A549 (cell line): Measurements from ENCODE around the gene ZNF407. TPM values are rescaled to one million over a fixed set of nuclear protein-coding genes. Genes with fewer than 3 reads are reported as not detected.

Experiments
- ATAC-seq, 2 experiments: fragments of 200-7000 bp in 1 of 2; fragments of >200 bp in 1 of 2; cut with Nextera tagmentation in 1 of 2; cut with Tn5 transposase in 1 of 2; 3 replicates each; pipeline versions ENCODE4 v1.8.0 to v1.9.1; 2018 to 2020; ENCODE audit warnings: mild to moderate bottlenecking in 1 of 2, moderate library complexity in 1 of 2
- CTCF ChIA-PET: fragments of 300-600 bp; sonication (Branson Sonifier 250); formaldehyde crosslinking; extraction: SDS; loops from one replicate; lab custom pipeline; 2021; ENCODE audit warnings: antibody characterized with exemption, inconsistent platforms; lab: Yijun Ruan, JAX
- POLR2A ChIA-PET: fragments of 350-600 bp; formaldehyde crosslinking; extraction: SDS; loops from one replicate; lab custom pipeline; 2021; ENCODE audit warnings: antibody characterized with exemption, inconsistent platforms; lab: Yijun Ruan, JAX
- DNase-seq, 2 experiments: peaks; one replicate each; pipeline versions ENCODE4 v3.0.0 to v3.0.0-alpha.2; 2011 to 2016; ENCODE audit warnings: low read depth in 1 of 2, low spot score in 1 of 2
- FAIRE-seq: peaks from 2 replicates; lab custom pipeline; 2011; peaks lifted over from hg19 to GRCh38; lab: Jason Lieb, UNC
- H3K27ac ChIP-seq, 2 experiments: fragments of >200 bp; sonication (Bioruptor Twin); formaldehyde crosslinking; 3 replicates each; pipeline ENCODE4 v1.5.1; 2016 to 2017
- H3K4me1 ChIP-seq: fragments of >200 bp; sonication (Bioruptor Twin); formaldehyde crosslinking; 3 replicates; pipeline ENCODE4 v1.6.1; 2016
- H3K4me2 ChIP-seq: fragments of >200 bp; sonication (Bioruptor Twin); formaldehyde crosslinking; 3 replicates; pipeline ENCODE4 v1.6.1; 2016
- H3K4me3 ChIP-seq: fragments of >200 bp; sonication (Bioruptor Twin); formaldehyde crosslinking; 3 replicates; pipeline ENCODE4 v1.5.1; 2016
- H3K9me3 ChIP-seq: fragments of >200 bp; sonication (Bioruptor Twin); formaldehyde crosslinking; 3 replicates; pipeline ENCODE4 v1.6.1; 2016
- BHLHE40 ChIP-seq: IDR thresholded peaks from 2 replicates; pipeline ENCODE4 v1.6.1; 2012; ENCODE audit warnings: low read depth, low read length, inconsistent platforms
- CEBPB ChIP-seq, 2 experiments: fragments of >200 bp in 1 of 2; sonication (Bioruptor Twin) in 1 of 2; formaldehyde crosslinking in 1 of 2; IDR thresholded peaks; 2 replicates each; pipeline ENCODE4 v1.6.1; 2012 to 2016
- CHD2 ChIP-seq: fragments of 150-350 bp; IDR thresholded peaks from 2 replicates; pipeline ENCODE4 v1.6.1; 2014; ENCODE audit warnings: low read length; ENCODE audit not compliant: partially characterized antibody
- CHD4 ChIP-seq: fragments of 200-600 bp; sonication (generic); IDR thresholded peaks from 2 replicates; pipeline ENCODE4 v1.6.1; 2016; ENCODE audit warnings: antibody characterized with exemption, mild to moderate bottlenecking, borderline replicate concordance
- EHMT2 ChIP-seq: fragments of 200-600 bp; sonication (generic); IDR thresholded peaks from 2 replicates; pipeline ENCODE4 v1.6.1; 2016; ENCODE audit warnings: antibody characterized with exemption, low read depth, mild to moderate bottlenecking, moderate library complexity
- FOXS1 ChIP-seq: fragments of 250-450 bp; sonication (Bioruptor Pico); IDR thresholded peaks from 2 replicates; pipeline ENCODE4 v1.5.0; 2020; ENCODE audit warnings: mild to moderate bottlenecking, moderate library complexity
- GATA3 ChIP-seq: IDR thresholded peaks from 2 replicates; pipeline ENCODE4 v1.6.1; 2012; ENCODE audit warnings: borderline replicate concordance
- HEYL ChIP-seq: fragments of 250-450 bp; sonication (Bioruptor Pico); IDR thresholded peaks from 2 replicates; pipeline ENCODE4 v1.8.0; 2021; ENCODE audit warnings: mild to moderate bottlenecking, moderate library complexity
- HOXB13 ChIP-seq: fragments of 250-450 bp; sonication (Bioruptor Pico); IDR thresholded peaks from 2 replicates; pipeline ENCODE4 v1.5.0; 2020; ENCODE audit warnings: low read depth, mild to moderate bottlenecking, moderate library complexity
- JUN ChIP-seq, 2 experiments: fragments of >200 bp; sonication (Bioruptor Twin); formaldehyde crosslinking; IDR thresholded peaks; 2 replicates in 1 of 2; 3 replicates in 1 of 2; pipeline ENCODE4 v1.6.1; 2016 to 2017
- MAFK ChIP-seq: fragments of 450-650 bp; IDR thresholded peaks from 2 replicates; pipeline ENCODE4 v1.6.1; 2014; ENCODE audit not compliant: partially characterized antibody
- MAZ ChIP-seq: fragments of 150-350 bp; IDR thresholded peaks from 2 replicates; pipeline ENCODE4 v1.6.1; 2014; ENCODE audit warnings: antibody characterized with exemption, low read depth, low read length, borderline replicate concordance
- MYC ChIP-seq: IDR thresholded peaks from 2 replicates; pipeline ENCODE4 v1.6.1; 2012; ENCODE audit warnings: mild to moderate bottlenecking, inconsistent platforms, low read length, improper control_type of control experiment, borderline replicate concordance
- NPAS2 ChIP-seq: fragments of 250-450 bp; sonication (Bioruptor Pico); IDR thresholded peaks from 2 replicates; pipeline ENCODE4 v1.8.0; 2022; ENCODE audit warnings: mild to moderate bottlenecking, moderate library complexity, borderline replicate concordance
- PHF8 ChIP-seq: fragments of 200-600 bp; sonication (generic); IDR thresholded peaks from 2 replicates; pipeline ENCODE4 v1.6.1; 2016; ENCODE audit warnings: low read depth, mild to moderate bottlenecking, antibody characterized with exemption, moderate library complexity, borderline replicate concordance
- POLR2A ChIP-seq: IDR thresholded peaks from 2 replicates; pipeline ENCODE4 v1.6.1; 2012; ENCODE audit warnings: mild to moderate bottlenecking, low read length
- RAD21 ChIP-seq, 2 experiments: fragments of >200 bp in 1 of 2; sonication (Bioruptor Twin) in 1 of 2; formaldehyde crosslinking in 1 of 2; IDR thresholded peaks in 1 of 2; conservative IDR thresholded peaks in 1 of 2; 2 replicates in 1 of 2; 3 replicates in 1 of 2; pipeline ENCODE4 v1.6.1; 2012 to 2018; ENCODE audit warnings: inconsistent platforms in 1 of 2
- REST ChIP-seq: fragments of 200-600 bp; sonication (generic); IDR thresholded peaks from 2 replicates; pipeline ENCODE4 v1.6.1; 2016; ENCODE audit warnings: antibody characterized with exemption, mild to moderate bottlenecking, moderate library complexity
- TP53 ChIP-seq: fragments of 250-450 bp; sonication (Bioruptor Pico); IDR thresholded peaks from 2 replicates; pipeline ENCODE4 v1.5.0; 2021; ENCODE audit warnings: mild to moderate bottlenecking, moderate library complexity
- ZFP36 ChIP-seq: fragments of 450-650 bp; IDR thresholded peaks from 2 replicates; pipeline ENCODE4 v1.6.1; 2014; ENCODE audit warnings: borderline replicate concordance; ENCODE audit not compliant: partially characterized antibody
- WGBS: methylation state at CpG from one replicate; pipeline ENCODE4 v1.1.6; 2017; ENCODE audit errors: missing lambda C conversion rate; 5-methylcytosine and 5-hydroxymethylcytosine counted together
- polyA plus RNA-seq, 4 experiments: library from polyadenylated mRNA; depleted of rRNA in 3 of 4; stranded (reverse); fragments of >200 nt; fragmentation: RNase III in 1 of 4; extraction: RNeasy Plus Mini Kit Qiagen cat#74134 plus additional on column Dnase treatment in 1 of 4; gene quantifications; 2 replicates in 3 of 4; 3 replicates in 1 of 4; pipeline ENCODE4 v1.2.3, GENCODE V29; 2011 to 2017
- TF ChIP-seq, protein P1 (sequence below): IDR thresholded peaks from 2 replicates; pipeline ENCODE4 v1.6.1; 2012
- TF ChIP-seq, protein P2 (sequence below): IDR thresholded peaks from 2 replicates; pipeline ENCODE4 v1.6.1; 2012; ENCODE audit warnings: low read depth, borderline replicate concordance
- TF ChIP-seq, protein P3 (sequence below): fragments of 250-450 bp; sonication (Bioruptor Pico); IDR thresholded peaks from 2 replicates; pipeline ENCODE4 v1.5.0; 2020; ENCODE audit warnings: low read depth, mild to moderate bottlenecking, moderate library complexity

Gene ZNF407
- polyA plus RNA-seq, 2 of the 4 experiments (the other 2 are of a cell fraction) = 2.5 to 3.0 TPM

DNA sequence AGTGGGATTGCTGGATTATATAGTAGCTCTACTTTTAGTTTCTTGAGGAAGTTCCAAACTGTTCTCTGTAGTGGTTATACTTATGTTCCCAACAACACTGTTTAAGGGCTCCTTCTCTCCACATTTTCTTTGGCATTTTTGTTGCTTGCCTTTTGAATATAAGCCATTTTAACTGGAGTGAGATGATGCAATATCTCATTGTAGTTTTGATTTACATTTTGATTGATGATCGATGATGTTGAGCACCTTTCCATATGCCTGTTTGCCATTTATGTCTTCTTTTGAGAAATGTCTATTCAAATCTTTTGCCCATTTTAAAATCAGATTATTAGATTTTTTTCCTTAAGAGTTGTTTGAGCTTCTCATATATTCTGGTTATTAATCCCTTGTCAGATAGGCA lies 368.0 kb downstream of the ZNF407 start:
- no peak for ATAC-seq
- ChIA-PET CTCF (no interaction called here), POLR2A (no interaction called here)
- no peak for TF ChIP-seq NPAS2 (CRISPR knock-in tag)
- no peak for TF ChIP-seq ZFP36
- TF ChIP-seq PHF8 = no peak
- no peak for TF ChIP-seq BHLHE40
- no peak for TF ChIP-seq POLR2A
- TF ChIP-seq MAFK = no peak
- TF ChIP-seq HOXB13 (CRISPR knock-in tag) = no peak
- no peak for TF ChIP-seq GATA3
- TF ChIP-seq REST = no peak
- TF ChIP-seq FOXS1 (CRISPR knock-in tag) = no peak
- TF ChIP-seq, protein P1, sequence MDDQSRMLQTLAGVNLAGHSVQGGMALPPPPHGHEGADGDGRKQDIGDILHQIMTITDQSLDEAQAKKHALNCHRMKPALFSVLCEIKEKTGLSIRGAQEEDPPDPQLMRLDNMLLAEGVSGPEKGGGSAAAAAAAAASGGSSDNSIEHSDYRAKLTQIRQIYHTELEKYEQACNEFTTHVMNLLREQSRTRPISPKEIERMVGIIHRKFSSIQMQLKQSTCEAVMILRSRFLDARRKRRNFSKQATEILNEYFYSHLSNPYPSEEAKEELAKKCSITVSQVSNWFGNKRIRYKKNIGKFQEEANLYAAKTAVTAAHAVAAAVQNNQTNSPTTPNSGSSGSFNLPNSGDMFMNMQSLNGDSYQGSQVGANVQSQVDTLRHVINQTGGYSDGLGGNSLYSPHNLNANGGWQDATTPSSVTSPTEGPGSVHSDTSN = no peak
- TF ChIP-seq, protein P2, sequence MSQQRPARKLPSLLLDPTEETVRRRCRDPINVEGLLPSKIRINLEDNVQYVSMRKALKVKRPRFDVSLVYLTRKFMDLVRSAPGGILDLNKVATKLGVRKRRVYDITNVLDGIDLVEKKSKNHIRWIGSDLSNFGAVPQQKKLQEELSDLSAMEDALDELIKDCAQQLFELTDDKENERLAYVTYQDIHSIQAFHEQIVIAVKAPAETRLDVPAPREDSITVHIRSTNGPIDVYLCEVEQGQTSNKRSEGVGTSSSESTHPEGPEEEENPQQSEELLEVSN = no peak
- Histone ChIP-seq H3K27ac (no peak overlapping the region), H3K9me3 (no peaks in the 10 kb centered on the region; the same call in 2 of the 3 replicates), H3K4me2 (no peak overlapping the region), H3K4me3 (no peak overlapping the region), H3K4me1 (no peaks in the 10 kb centered on the region)
- no peak for FAIRE-seq
- 87% methylated on average over 1 of the region's 1 CpG for WGBS
- no peak for DNase-seq

DNA sequence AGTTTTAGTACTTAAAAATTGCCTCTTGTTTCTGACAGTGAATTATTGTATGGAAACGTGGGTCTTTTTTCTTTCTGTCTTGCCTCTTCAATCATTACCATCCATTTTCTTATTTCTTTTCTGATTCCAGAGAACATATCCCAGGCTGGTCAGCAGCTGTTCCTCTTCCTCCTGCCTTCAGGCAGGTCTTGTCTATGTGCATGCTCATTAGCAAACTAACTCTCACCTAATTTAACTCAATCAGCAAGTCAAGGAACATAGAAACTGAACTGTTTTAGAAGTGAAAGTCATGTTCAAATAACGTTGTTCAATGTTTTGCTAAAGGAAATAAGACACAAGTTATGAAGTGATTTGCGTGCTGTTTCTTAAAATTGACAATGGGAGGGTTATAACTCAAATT lies 369.8 kb downstream of the ZNF407 start:
- Histone ChIP-seq H3K9me3 (no peaks in the 10 kb centered on the region; the same call in 2 of the 3 replicates), H3K27ac (no peak overlapping the region), H3K4me1 (no peaks in the 10 kb centered on the region), H3K4me3 (no peak overlapping the region), H3K4me2 (no peak overlapping the region)
- no peak for TF ChIP-seq EHMT2
- TF ChIP-seq CEBPB (IDR thresholded peaks at IDR 0.05) = no peak
- no peak for TF ChIP-seq BHLHE40
- TF ChIP-seq, protein P2 = no peak
- no peak for TF ChIP-seq CHD2
- no peak for TF ChIP-seq JUN (IDR thresholded peaks at IDR 0.05)
- TF ChIP-seq MYC = no peak
- no peak for TF ChIP-seq PHF8
- TF ChIP-seq RAD21 (conservative IDR thresholded peaks at IDR 0.05 in 1 of 2, IDR thresholded peaks at IDR 0.05 in 1 of 2) = no peak
- TF ChIP-seq, protein P3, sequence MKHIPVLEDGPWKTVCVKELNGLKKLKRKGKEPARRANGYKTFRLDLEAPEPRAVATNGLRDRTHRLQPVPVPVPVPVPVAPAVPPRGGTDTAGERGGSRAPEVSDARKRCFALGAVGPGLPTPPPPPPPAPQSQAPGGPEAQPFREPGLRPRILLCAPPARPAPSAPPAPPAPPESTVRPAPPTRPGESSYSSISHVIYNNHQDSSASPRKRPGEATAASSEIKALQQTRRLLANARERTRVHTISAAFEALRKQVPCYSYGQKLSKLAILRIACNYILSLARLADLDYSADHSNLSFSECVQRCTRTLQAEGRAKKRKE (CRISPR knock-in tag) = no peak
- no peak for TF ChIP-seq NPAS2 (CRISPR knock-in tag)
- TF ChIP-seq CHD4 = no peak
- TF ChIP-seq MAZ = no peak
- no peak for TF ChIP-seq HEYL (CRISPR knock-in tag)
- no peak for TF ChIP-seq TP53
- CTCF ChIA-PET = no interaction called here
- WGBS = 78% methylated on average over 3 of the region's 3 CpGs
- DNase-seq (no peak), ATAC-seq (no peak), FAIRE-seq (no peak)
- POLR2A ChIA-PET = no interaction called here
